Activated T-helper 1 cell treated with anti-CD3 and anti-CD28 coated beads, Interleukin-12 subunit alpha, Interleukin-12 subunit beta, Interleukin-2, Interleukin-4 antibody, amounts not matched to agents 30 ng/mL and 10 ng/mL and 1 ng/mL, durations not matched to agents 14 hours and 24 hours and 36 hours (primary cell): ENCODE data around the gene TAAR2. TPM values are rescaled to one million over a fixed set of nuclear protein-coding genes. Genes with fewer than 3 reads are reported as not detected.
"Not testable (repeated sequence)": the region's sequence is repeated elsewhere in the genome, so short reads cannot be mapped to it uniquely, and the experiment has no call there.

Experiments used
- DNase-seq: peaks from one replicate; pipeline ENCODE4 v3.0.0; 2021; ENCODE audit warnings: low spot score
- H3K27ac Mint-ChIP-seq: one replicate; pipeline ENCODE4 v1.8.0; 2021; ENCODE audit warnings: mild to moderate bottlenecking, mixed read lengths
- H3K27me3 Mint-ChIP-seq: one replicate; pipeline ENCODE4 v1.8.0; 2022; ENCODE audit warnings: mild to moderate bottlenecking, moderate library complexity, mixed read lengths; ENCODE audit not compliant: insufficient read depth
- H3K36me3 Mint-ChIP-seq: one replicate; pipeline ENCODE4 v1.8.0; 2021; ENCODE audit warnings: low read depth, mixed read lengths
- H3K4me1 Mint-ChIP-seq: one replicate; pipeline ENCODE4 v1.8.0; 2021; ENCODE audit warnings: low read depth, mixed read lengths
- H3K4me3 Mint-ChIP-seq: one replicate; pipeline ENCODE4 v1.8.0; 2021; ENCODE audit warnings: mild to moderate bottlenecking, moderate library complexity, mixed read lengths
- H3K9me3 Mint-ChIP-seq: one replicate; pipeline ENCODE4 v1.8.0; 2021; ENCODE audit warnings: mixed read lengths
- intact Hi-C: fragments of 100-400 bp; cut with micrococcal nuclease; formaldehyde crosslinking; loops from one replicate; pipeline ENCODE4 v1.15.1; 2024
- total RNA-seq: library from RNA; stranded (reverse); gene quantifications from 2 replicates; pipeline ENCODE4 v1.2.3, GENCODE V29; 2022

Gene TAAR2
- total RNA-seq, 1 donor from 2014 or later, result not detected

- H3K9me3 Mint-ChIP-seq, intact Hi-C loops, DNase-seq, H3K36me3 Mint-ChIP-seq, H3K4me1 Mint-ChIP-seq, H3K4me3 Mint-ChIP-seq, H3K27ac Mint-ChIP-seq: not testable (repeated sequence)
- H3K27me3 Mint-ChIP-seq, result peaks cover 16% of the 10 kb centered on the region
Measured at GRCh38 chr6:132600900-132601299, 23.2 kb downstream of the TAAR2 start.

DNA sequence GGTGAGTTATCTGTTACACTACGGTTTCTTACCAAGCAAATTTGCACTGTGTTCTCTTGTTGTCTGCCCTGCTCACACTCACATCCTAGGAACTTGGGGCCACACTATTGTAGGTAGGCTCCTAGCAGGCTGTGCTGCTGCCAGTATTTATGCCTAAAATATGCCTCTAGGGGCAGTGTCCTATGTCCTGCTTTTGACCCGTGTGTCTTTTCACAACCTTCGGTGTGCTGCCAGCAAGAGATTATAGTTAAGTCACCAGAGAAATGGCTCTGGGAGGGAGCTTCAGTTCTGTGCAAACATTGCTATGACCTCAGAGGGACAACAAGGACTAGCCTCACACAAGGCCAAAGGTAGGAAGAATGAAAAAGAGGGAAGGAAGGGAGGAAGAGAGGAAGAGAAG, 25.6 kb downstream of the TAAR2 start:
- H3K4me1 Mint-ChIP-seq, result no peaks in the 10 kb centered on the region
- no peaks in the 10 kb centered on the region for H3K9me3 Mint-ChIP-seq
- H3K27ac Mint-ChIP-seq, result no peak overlapping the region
- no peak overlapping the region for H3K4me3 Mint-ChIP-seq
- peaks cover 14% of the 10 kb centered on the region for H3K27me3 Mint-ChIP-seq
- no peaks in the 10 kb centered on the region for H3K36me3 Mint-ChIP-seq
- intact Hi-C loops, result no loop called here
- DNase-seq, result no peak

DNA sequence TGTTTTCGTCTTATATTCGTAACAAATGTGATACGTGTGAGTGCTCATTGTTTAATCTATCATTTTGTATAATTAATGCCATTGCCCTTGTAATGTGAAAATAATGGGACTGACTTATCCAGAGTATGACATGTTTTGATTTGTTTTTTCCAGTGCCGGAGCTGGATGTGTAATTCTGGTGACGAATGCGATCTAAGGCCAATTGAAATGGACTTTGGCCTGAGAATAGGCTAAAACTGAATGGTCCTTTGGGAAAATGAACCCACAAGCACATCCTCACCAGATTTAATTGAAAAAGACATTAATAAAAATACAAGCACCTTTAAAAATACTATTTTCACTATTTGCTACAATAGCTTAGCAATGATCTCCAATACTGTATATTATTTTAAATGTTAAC, 27.9 kb downstream of the TAAR2 start:
- no peaks in the 10 kb centered on the region for H3K9me3 Mint-ChIP-seq
- H3K27me3 Mint-ChIP-seq, result peaks cover 18% of the 10 kb centered on the region
- intact Hi-C loops, result no loop called here
- no peaks in the 10 kb centered on the region for H3K36me3 Mint-ChIP-seq
- no peak for DNase-seq
- H3K27ac Mint-ChIP-seq, result no peak overlapping the region
- H3K4me3 Mint-ChIP-seq, result no peak overlapping the region
- no peaks in the 10 kb centered on the region for H3K4me1 Mint-ChIP-seq

- H3K4me1 Mint-ChIP-seq, result no peaks in the 10 kb centered on the region
- intact Hi-C loops, result no loop called here
- DNase-seq, result no peak
- peaks cover 10% of the 10 kb centered on the region for H3K27me3 Mint-ChIP-seq
- H3K4me3 Mint-ChIP-seq, result no peak overlapping the region
- no peak overlapping the region for H3K27ac Mint-ChIP-seq
- no peaks in the 10 kb centered on the region for H3K9me3 Mint-ChIP-seq
- H3K36me3 Mint-ChIP-seq, result no peaks in the 10 kb centered on the region
Measured at GRCh38 chr6:132592855-132593254, 31.2 kb downstream of the TAAR2 start.

GRCh38 chr6:132590362-132590761, 33.7 kb downstream of the TAAR2 start:
- peaks cover 7% of the 10 kb centered on the region for H3K27me3 Mint-ChIP-seq
- H3K9me3 Mint-ChIP-seq, result no peaks in the 10 kb centered on the region

DNA sequence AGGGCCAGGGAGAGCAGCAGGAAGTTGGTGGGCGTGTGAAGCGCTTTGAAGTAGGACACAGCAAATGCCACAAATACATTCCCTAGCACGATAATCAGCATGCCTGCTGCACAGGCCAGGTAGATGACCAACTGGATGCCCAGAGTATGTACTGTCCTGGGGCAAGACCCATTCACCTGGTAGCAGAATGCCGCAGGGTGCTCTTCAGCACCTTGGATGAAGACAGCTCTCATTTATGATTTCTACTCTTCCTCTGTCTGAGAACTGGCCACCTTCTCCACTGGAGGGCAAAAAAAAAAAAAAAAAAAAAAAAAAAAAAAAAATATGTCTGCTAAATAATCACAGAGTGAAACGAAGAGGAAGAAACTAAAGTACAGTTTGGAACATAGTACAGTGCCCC, 34.6 kb downstream of the TAAR2 start, which contains the start of gene TAAR5:
Gene TAAR5, minus strand, starts transcription at position 288 of the 400 bp plus-strand sequence. Its CDS starts 55 bp downstream, at position 233.
- peaks cover 4% of the 10 kb centered on the region for H3K27me3 Mint-ChIP-seq
- H3K9me3 Mint-ChIP-seq, result no peaks in the 10 kb centered on the region
- no peak within 1 kb of the TSS for H3K4me3 Mint-ChIP-seq

More at GRCh38 chr6:132590362-132590761, 33.7 kb downstream of the TAAR2 start:
- no peaks in the 10 kb centered on the region for H3K4me1 Mint-ChIP-seq
- intact Hi-C loops, result no loop called here
- no peak for DNase-seq
- no peak overlapping the region for H3K27ac Mint-ChIP-seq
- H3K4me3 Mint-ChIP-seq, result no peak overlapping the region
- H3K36me3 Mint-ChIP-seq, result no peaks in the 10 kb centered on the region

GRCh38 chr6:132587424-132587823, 36.7 kb downstream of the TAAR2 start:
- Mint-ChIP-seq H3K36me3 (no peaks in the 10 kb centered on the region), H3K9me3 (no peaks in the 10 kb centered on the region), H3K4me1 (no peaks in the 10 kb centered on the region), H3K27me3 (peaks cover 2% of the 10 kb centered on the region), H3K4me3 (no peak overlapping the region), H3K27ac (no peak overlapping the region)
- intact Hi-C loops, result no loop called here
- no peak for DNase-seq

More for the DNA sequence above, 34.6 kb downstream of the TAAR2 start, which contains the start of gene TAAR5:
- Mint-ChIP-seq H3K27ac (no peak within 1 kb of the TSS), H3K4me1 (no peaks in the 10 kb centered on the region), H3K36me3 (no peaks in the 10 kb centered on the region)
- intact Hi-C loops, result no loop called here
- DNase-seq, result no peak

DNA sequence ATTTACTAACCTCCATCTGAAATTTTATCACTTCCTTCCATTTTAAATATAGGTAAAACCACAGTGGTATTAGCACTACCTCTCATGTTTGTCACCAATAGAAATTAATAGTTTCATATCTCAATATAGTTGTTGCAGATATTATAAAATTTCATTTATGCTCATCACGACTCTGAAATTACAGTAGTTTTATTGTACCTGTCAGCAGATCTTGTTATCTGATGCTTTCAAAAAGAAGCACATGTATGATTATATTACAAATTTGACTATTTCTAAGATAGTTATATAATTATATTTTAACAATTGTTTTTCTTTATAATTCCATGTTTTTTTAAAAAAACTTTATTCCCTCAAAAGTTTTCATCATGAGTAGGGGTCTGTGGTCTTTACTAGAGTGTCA, 39.4 kb downstream of the TAAR2 start:
- intact Hi-C loops, result no loop called here
- Mint-ChIP-seq H3K9me3 (no peaks in the 10 kb centered on the region), H3K27ac (no peak overlapping the region), H3K36me3 (no peaks in the 10 kb centered on the region), H3K4me3 (no peak overlapping the region), H3K27me3 (no peaks in the 10 kb centered on the region), H3K4me1 (no peaks in the 10 kb centered on the region)
- DNase-seq, result no peak

DNA sequence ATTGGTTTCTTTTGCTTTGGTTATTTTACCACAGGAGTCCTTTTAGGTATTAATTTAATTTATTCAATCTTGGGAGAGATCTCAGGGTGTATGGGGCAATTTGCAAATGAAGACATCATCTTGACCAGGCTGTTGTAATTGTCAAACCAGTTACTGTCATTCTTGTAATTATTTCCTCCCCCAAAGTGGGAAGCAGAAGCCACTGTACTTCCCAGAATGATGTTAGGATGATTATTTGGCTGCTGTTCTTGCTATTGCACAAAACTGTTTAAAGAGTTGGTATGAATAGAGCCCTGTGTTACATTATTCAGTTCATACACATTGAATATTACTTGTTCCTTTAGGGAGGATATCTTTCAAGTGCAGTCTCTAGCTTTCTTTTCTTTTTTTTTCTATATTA, 52.3 kb downstream of the TAAR2 start:
- H3K4me3 Mint-ChIP-seq, result no peak overlapping the region
- H3K27ac Mint-ChIP-seq, result no peak overlapping the region
- H3K36me3 Mint-ChIP-seq, result no peaks in the 10 kb centered on the region
- H3K27me3 Mint-ChIP-seq, result peaks cover 15% of the 10 kb centered on the region
- DNase-seq, result no peak
- intact Hi-C loops, result no loop called here
- no peaks in the 10 kb centered on the region for H3K4me1 Mint-ChIP-seq
- no peaks in the 10 kb centered on the region for H3K9me3 Mint-ChIP-seq

GRCh38 chr6:132570221-132570777, 53.8 kb downstream of the TAAR2 start, which contains the start of gene TAAR6:
TAAR6 (plus strand) TSS chr6:132570322; CDS start chr6:132570322, 0 bp downstream.
- Mint-ChIP-seq H3K36me3 (no peaks in the 10 kb centered on the region), H3K4me3 (no peak within 1 kb of the TSS), H3K27ac (no peak within 1 kb of the TSS), H3K9me3 (no peaks in the 10 kb centered on the region), H3K4me1 (no peaks in the 10 kb centered on the region), H3K27me3 (peaks cover 11% of the 10 kb centered on the region)
- intact Hi-C loops, result no loop called here
- DNase-seq, result no peak

- intact Hi-C loops, result no loop called here
- Mint-ChIP-seq H3K9me3 (no peaks in the 10 kb centered on the region), H3K27ac (no peak overlapping the region)
Measured at GRCh38 chr6:132569170-132569569, 54.9 kb downstream of the TAAR2 start.

GRCh38 chr6:132568611-132569010, 55.5 kb downstream of the TAAR2 start:
- Mint-ChIP-seq H3K36me3 (no peaks in the 10 kb centered on the region), H3K27me3 (peaks cover 9% of the 10 kb centered on the region), H3K9me3 (no peaks in the 10 kb centered on the region), H3K27ac (no peak overlapping the region), H3K4me1 (no peaks in the 10 kb centered on the region), H3K4me3 (no peak overlapping the region)
- intact Hi-C loops, result no loop called here
- DNase-seq, result no peak

More at GRCh38 chr6:132569170-132569569, 54.9 kb downstream of the TAAR2 start:
- Mint-ChIP-seq H3K4me3 (no peak overlapping the region), H3K36me3 (no peaks in the 10 kb centered on the region), H3K4me1 (no peaks in the 10 kb centered on the region), H3K27me3 (peaks cover 11% of the 10 kb centered on the region)
- no peak for DNase-seq

DNA sequence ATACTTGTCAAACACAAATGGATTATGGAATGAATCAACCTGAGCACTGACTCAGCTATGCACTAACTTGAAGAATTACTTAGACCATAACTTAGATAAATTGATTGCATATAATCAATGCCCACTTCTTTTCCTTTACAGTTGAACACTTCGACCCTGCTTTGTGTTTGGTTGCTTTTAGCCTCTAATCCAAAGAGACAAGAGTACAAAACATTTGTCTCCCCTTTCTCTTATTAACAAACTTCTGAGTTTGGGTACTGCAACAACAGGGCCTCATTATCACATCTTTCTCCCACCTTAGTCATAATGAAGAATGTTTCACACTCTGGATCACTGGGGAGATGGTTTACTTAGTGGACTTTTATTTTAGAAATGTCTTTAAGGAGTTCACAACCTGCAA, 56.5 kb downstream of the TAAR2 start:
- Mint-ChIP-seq H3K9me3 (no peaks in the 10 kb centered on the region), H3K36me3 (no peaks in the 10 kb centered on the region), H3K27me3 (peaks cover 9% of the 10 kb centered on the region), H3K4me1 (no peaks in the 10 kb centered on the region), H3K27ac (no peak overlapping the region), H3K4me3 (no peak overlapping the region)
- no peak for DNase-seq
- intact Hi-C loops, result no loop called here
